ENCODE results near the gene PJA1. TPM values are rescaled to one million over a fixed set of nuclear protein-coding genes. Genes with fewer than 3 reads are reported as not detected.

Gene PJA1
- total RNA-seq, 1 donor from 2014 or later = 13.0 TPM

DNA sequence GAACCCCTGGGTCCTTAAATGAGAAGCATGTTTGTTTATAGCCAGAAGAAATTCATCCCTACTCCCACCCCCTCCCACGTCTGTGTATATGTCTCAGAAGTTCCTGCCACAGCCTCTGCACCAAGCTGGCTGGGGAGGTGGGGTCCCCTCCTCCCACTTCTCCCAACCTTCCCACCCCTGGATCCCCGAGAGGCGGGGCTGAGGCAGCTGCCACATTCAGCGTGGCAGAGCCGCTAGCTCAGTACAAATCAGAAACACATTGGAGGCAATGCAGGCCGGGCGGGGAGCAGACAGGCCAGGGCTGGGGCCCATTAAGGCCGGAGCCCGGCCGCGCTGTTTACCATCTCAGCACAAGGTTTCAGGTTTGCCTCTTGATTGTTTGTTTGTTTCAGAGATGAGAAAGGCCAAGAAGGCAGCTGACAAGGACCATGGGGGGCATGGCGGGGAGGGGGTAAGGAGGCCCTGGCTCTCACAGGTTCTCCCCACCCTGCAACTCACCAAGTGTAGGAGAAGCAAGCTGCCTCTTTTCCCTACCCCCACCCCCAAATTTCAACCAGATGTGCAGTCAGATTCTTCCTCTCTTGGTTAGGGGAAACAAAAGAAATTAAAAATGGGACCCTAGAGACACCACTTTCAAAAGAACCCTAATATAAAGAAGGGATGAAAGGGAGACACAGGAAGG is 22.3 kb downstream of the PJA1 start:
- H3K4me3 ChIP-seq = no peak overlapping the region
- intact Hi-C loops (cut with DNase I) = no loop called here
- H3K9me3 ChIP-seq = no peaks in the 10 kb centered on the region
- no peak for DNase-seq (ENCODE audit: extremely low spot score in 2 of 2)
- no peaks in the 10 kb centered on the region for H3K36me3 ChIP-seq
- no peaks in the 10 kb centered on the region for H3K4me1 ChIP-seq
- no peaks in the 10 kb centered on the region for H3K27me3 ChIP-seq
- H3K27ac ChIP-seq = peak overlapping the region; percentile 50
- no peak for TF ChIP-seq POLR2AphosphoS5 (IDR thresholded peaks at IDR 0.05; ENCODE audit: insufficient read depth in 1 of 2, low read depth in 1 of 2)
- TF ChIP-seq POLR2A (IDR thresholded peaks at IDR 0.05) = no peak
- TF ChIP-seq, protein P1, sequence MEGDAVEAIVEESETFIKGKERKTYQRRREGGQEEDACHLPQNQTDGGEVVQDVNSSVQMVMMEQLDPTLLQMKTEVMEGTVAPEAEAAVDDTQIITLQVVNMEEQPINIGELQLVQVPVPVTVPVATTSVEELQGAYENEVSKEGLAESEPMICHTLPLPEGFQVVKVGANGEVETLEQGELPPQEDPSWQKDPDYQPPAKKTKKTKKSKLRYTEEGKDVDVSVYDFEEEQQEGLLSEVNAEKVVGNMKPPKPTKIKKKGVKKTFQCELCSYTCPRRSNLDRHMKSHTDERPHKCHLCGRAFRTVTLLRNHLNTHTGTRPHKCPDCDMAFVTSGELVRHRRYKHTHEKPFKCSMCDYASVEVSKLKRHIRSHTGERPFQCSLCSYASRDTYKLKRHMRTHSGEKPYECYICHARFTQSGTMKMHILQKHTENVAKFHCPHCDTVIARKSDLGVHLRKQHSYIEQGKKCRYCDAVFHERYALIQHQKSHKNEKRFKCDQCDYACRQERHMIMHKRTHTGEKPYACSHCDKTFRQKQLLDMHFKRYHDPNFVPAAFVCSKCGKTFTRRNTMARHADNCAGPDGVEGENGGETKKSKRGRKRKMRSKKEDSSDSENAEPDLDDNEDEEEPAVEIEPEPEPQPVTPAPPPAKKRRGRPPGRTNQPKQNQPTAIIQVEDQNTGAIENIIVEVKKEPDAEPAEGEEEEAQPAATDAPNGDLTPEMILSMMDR (IDR thresholded peaks at IDR 0.05) = no peak

DNA sequence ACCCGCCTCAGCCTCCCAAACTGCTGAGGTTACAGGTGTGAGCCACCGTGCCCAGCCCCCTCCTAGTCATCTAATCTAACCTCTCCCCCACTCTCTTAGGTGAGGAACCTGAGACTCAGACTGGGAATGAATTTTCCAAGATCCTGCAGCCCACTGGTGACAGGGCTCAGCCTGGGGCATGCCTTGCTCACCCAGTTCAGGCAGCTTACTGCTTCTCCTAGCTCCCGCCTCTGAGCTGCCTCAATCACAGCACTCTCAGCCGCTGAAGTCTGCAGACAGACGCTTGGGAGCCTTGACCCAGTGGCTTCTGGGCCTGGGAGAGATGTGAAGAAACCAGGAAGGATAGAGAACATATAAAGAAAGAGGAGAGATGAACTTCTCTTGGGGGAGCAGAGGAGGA is 24.4 kb downstream of the PJA1 start:
- H3K4me3 ChIP-seq = no peak overlapping the region
- TF ChIP-seq POLR2A (IDR thresholded peaks at IDR 0.05) (no peak), POLR2AphosphoS5 (IDR thresholded peaks at IDR 0.05; ENCODE audit: insufficient read depth in 1 of 2, low read depth in 1 of 2) (no peak)
- TF ChIP-seq, protein P1 (IDR thresholded peaks at IDR 0.05) = no peak
- intact Hi-C loops (cut with DNase I) = no loop called here
- H3K4me1 ChIP-seq = peaks cover 4% of the 10 kb centered on the region
- H3K36me3 ChIP-seq = no peaks in the 10 kb centered on the region
- H3K27ac ChIP-seq = no peak overlapping the region
- no peaks in the 10 kb centered on the region for H3K27me3 ChIP-seq
- no peaks in the 10 kb centered on the region for H3K9me3 ChIP-seq
- DNase-seq (ENCODE audit: extremely low spot score in 2 of 2) = no peak

DNA sequence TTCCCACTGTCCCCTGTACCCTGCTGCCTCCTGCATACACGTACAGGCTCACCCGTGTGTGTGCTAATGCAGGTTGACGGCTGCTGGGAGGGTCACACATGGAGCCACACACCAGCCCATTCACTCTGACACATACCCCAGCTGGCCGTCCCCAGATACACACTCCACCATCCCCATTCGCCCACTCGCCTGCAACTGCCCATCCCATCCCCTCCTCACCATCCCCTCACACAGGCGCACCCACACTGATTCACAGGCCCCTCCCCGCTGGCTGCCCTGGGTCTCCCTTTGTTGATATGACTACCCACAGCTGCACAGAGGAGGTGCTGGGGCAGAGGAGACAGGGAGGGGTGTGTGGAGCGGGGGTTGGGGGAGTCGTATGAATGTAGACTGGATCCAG is 25.7 kb downstream of the PJA1 start:
- intact Hi-C loops (cut with DNase I) = no loop called here
- Histone ChIP-seq H3K4me3 (no peak overlapping the region), H3K27ac (no peak overlapping the region), H3K4me1 (peaks cover 4% of the 10 kb centered on the region), H3K36me3 (no peaks in the 10 kb centered on the region), H3K27me3 (no peaks in the 10 kb centered on the region), H3K9me3 (no peaks in the 10 kb centered on the region)
- DNase-seq (ENCODE audit: extremely low spot score in 2 of 2) = no peak
- TF ChIP-seq POLR2A (IDR thresholded peaks at IDR 0.05) = no peak
- TF ChIP-seq, protein P1 (IDR thresholded peaks at IDR 0.05) = no peak
- no peak for TF ChIP-seq POLR2AphosphoS5 (IDR thresholded peaks at IDR 0.05; ENCODE audit: insufficient read depth in 1 of 2, low read depth in 1 of 2)

DNA sequence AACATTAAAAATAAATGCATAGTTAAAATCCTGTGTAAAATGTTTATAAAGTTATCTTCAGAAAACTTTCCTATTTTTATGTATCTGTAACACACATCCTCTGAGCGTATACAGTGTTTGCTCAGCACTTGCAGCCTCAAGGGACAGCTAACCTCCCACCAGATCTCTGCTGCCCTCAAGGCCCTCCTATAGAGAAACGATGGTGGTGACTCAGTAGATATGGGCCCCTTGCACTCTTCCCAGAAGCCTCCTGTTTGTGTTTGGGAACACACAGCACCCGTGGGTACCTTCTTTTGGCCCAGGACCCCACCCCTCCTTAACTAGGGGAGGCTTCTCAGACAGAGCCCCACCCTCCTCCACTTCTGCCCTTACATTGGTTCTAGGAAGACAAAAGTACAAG is 26.7 kb downstream of the PJA1 start:
- Histone ChIP-seq H3K27me3 (no peaks in the 10 kb centered on the region), H3K27ac (no peak overlapping the region), H3K9me3 (no peaks in the 10 kb centered on the region), H3K4me3 (no peak overlapping the region), H3K36me3 (no peaks in the 10 kb centered on the region), H3K4me1 (peaks cover 4% of the 10 kb centered on the region)
- no peak for TF ChIP-seq POLR2A (IDR thresholded peaks at IDR 0.05)
- TF ChIP-seq POLR2AphosphoS5 (IDR thresholded peaks at IDR 0.05; ENCODE audit: insufficient read depth in 1 of 2, low read depth in 1 of 2) = no peak
- TF ChIP-seq, protein P1 (IDR thresholded peaks at IDR 0.05) = no peak
- intact Hi-C loops (cut with DNase I) = no loop called here
- DNase-seq (ENCODE audit: extremely low spot score in 2 of 2) = no peak

DNA sequence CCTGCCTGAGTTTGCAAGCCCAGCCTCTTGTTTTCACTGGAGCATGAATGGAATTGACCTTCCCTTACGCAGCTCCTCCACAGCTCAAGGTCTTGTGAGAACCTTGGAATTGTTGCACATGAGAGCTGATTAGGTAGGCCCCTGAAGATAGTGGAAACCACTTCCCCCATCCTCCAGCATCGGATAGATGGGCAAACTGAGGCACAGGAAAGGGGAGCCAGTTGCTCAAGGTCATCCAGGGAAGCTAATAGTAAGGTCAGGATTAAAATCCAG is 27.2 kb downstream of the PJA1 start:
- H3K9me3 ChIP-seq = no peaks in the 10 kb centered on the region
- TF ChIP-seq POLR2AphosphoS5 (IDR thresholded peaks at IDR 0.05; ENCODE audit: insufficient read depth in 1 of 2, low read depth in 1 of 2) (no peak), POLR2A (IDR thresholded peaks at IDR 0.05) (no peak)
- TF ChIP-seq, protein P1 (IDR thresholded peaks at IDR 0.05) = no peak
- peak overlapping the region; percentile 75 for H3K27ac ChIP-seq

More for the DNA sequence above, 27.2 kb downstream of the PJA1 start:
- Histone ChIP-seq H3K4me3 (no peak overlapping the region), H3K36me3 (no peaks in the 10 kb centered on the region), H3K27me3 (no peaks in the 10 kb centered on the region), H3K4me1 (peaks cover 4% of the 10 kb centered on the region)
- intact Hi-C loops (cut with DNase I) = no loop called here
- DNase-seq (ENCODE audit: extremely low spot score in 2 of 2) = no peak

Data from vagina (tissue), 2 donors.